GM21528 (cell line): ENCODE results near the gene ATP6V1E1.
A peak's percentile ranks its signal among the peaks of the same experiment; 100 is the strongest.
"Not testable (repeated sequence)": the region's sequence is repeated elsewhere in the genome, so short reads cannot be mapped to it uniquely, and the experiment has no call there.

Experiments used
- ATAC-seq: cut with Tn5 transposase; IDR thresholded peaks from one replicate; pipeline ENCODE4 v1.9.1; 2021; ENCODE audit warnings: mild to moderate bottlenecking, moderate library complexity; ENCODE audit not compliant: unreplicated experiment, low FRiP score

The ATP6V1E1 gene

DNA sequence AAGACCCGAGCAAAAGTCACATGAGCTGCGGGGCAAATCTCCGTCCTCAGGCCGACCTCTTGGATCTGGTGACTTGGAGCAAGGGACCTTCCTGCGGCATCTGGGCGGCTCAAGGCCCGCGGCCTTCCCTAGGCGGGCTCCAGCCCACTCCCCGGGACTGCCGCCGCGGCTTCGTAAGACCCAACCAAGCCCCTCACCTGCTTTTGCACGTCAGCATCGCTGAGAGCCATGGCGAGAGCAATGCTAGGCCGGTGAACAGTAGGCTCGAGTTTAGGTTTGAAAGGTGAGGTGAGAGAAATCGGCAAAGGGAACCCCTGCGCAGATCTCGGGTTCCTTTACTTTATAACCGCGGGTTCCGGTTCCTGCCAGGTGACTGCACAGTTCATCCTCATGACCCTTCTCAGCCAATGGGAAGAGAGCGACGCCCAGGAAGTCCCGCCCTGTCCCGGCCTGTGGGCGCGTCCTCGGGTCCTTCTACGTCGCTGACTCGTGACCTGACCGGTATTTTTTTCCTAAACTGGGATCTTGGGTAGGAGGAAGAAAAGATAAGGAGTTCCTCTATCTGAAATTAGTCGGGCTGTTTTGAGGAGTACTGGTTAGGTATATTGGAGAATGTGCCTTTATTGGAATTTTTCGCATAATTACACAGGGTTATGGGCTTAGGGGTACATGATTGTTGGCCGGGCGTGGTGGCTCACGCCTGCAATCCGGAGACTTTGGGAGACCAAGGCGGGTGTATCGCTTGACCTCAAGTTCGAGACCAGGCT is at the start of gene ATP6V1E1:
Gene ATP6V1E1, minus strand, starts transcription at position 344 of the 767 bp plus-strand sequence. Its CDS starts 114 bp downstream, at position 230.
- peak; percentile 97 for ATAC-seq

DNA sequence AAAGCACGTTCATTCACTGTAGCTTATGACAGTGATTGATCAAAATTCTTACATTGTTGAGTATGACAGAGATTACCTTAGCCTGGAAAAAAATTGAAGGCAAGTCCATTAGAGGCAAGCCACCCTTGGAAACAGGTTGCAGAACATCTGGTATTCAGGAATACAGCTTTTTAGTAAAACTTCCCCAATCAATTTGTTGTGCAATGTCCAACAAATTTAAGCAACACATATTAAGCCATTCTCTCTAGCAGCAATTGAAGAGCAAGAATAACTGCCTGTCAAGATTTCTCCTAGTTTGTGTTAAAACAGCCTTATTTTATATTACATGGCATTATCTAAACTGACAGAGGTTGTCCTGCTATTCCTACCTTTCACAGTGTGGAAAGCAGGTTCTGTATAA is 47.0 kb upstream of the ATP6V1E1 start:
- ATAC-seq, result no peak

DNA sequence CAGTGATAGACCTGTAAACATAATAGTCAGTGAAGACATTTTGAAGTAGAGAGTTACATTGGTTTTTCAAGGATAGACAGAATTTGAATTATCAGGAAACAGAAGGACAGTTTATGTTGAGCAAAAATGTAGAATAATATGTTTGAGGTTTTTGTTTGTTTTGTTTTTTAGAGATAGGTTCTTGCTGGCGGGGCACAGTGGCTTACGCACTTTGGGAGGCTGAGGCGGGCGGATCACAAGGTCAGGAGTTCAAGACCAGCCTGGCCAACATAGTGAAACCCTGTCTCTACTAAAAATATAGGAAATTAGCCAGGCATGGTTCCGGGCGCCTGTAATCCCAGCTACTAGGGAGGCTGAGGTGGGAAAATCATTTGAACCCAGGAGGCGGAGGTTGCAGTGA is 45.6 kb upstream of the ATP6V1E1 start:
- ATAC-seq, result no peak

DNA sequence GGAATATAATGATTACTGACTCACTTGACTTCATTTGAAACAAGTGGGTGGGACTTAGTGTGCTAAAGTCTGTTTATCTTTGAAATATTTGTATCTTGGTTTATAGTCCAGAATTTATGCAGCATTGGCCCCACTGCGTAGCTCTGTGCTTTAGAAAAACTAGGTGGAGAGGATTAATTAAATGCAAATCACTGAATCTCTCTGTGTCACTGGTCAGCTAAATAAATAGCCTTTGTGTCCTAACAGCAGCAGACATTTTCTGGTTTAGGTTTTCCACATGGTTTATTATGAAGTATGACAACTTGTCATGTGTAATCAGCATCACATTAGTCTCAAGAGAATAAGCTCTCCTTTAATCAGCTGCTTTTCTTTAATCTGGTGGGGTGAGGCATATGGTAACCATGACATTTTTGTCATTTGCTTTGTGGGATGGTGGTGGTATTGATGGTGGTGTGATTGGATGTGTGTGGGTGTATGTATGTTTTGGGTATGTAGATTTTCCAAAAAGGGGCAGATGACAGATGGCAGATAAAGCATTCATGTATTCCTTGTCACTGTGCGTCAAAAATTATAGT is 44.0 kb upstream of the ATP6V1E1 start:
- ATAC-seq, result no peak

DNA sequence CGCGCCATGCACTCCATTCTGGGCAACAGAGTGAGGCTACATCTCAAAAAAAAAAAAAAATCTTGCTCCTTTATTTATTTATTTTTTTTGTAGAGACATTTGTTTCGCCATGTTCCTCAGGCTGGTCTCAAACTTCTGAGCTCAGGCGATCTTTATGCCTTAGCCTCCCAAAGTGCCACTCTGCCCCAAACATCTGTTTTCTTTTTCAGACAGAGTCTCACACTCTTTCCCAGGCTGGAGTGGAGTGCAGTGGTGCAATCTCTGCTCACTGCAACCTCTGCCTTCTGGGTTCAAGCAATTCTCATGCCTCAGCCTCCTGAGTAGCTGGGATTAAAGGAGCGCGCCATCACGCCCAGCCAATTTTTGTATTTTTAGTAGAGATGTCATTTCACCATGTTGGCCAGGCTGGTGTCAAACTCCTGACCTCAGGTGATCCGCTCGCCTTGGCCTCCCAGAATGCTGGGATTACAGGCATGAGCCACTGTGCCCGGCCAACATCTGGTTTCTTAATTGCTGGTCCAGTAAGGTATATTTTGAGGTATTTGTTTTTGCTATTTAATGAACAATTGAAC is 43.1 kb upstream of the ATP6V1E1 start:
- not testable (repeated sequence) for ATAC-seq

DNA sequence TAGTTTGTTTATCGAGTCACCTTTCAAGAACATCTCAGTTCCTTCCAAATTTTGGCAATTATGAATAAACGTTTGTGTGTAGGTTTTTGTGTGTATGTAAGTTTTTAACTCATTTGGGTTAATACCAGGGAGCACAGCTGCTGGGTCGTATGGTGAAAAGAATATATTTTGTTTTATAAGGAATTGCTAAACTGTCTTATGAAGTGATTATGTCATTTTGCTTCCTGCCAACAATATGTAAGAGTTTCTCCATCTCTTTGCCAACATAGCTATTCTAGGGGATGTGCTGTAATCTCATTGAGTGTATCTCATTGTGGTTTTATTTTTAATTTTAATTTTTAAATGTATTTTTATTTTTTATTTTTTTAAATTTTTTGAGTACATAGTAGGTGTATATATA is 37.3 kb upstream of the ATP6V1E1 start:
- no peak for ATAC-seq

DNA sequence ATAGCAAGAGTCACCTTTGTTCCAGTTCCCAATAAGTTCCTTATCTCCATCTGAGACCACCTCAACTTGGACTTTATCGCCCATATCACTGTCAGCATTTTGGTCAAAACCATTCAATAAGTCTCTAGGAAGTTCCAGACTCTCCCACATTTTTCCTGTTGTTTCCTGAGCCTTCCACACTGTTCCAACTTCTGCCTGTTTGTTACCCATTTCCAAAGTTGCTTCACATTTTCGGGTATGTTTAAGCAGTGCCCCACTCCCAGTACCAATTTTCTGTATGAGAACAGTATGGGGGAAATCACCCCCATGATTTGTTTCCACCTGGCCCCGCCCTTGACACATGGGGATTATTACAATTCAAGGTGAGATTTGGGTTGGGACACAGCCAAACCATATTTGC is 36.7 kb upstream of the ATP6V1E1 start:
- no peak for ATAC-seq

DNA sequence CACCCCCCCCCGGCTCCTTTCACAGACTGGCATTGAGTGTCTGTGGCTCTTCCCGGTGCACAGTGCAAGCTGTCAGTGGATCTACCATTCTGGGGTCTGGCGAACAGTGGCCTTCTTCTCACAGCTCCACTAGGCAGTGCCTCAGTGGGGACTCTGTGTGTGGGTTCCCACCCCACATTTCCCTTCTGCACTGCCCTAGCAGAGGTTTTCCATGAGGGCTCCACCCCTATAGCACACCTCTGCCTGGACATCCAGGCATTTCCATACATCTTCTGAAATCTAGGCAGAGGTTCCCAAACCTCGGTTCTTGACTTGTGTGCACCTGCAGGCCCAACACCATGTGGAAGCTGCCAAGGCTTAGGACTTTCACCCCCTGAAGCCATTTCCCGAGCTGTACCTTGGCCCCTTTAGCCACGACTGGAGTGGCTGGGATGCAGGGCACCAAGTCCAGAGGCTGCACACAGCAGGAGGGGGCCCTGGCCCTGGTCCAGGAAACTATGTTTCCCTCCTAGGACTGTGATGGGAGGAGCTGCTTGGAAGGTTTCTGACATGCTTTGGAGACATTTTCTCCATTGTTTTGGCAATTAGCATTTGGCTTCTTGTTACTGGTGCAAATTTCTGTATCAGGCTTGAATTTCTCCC is 36.0 kb upstream of the ATP6V1E1 start:
- no peak for ATAC-seq

DNA sequence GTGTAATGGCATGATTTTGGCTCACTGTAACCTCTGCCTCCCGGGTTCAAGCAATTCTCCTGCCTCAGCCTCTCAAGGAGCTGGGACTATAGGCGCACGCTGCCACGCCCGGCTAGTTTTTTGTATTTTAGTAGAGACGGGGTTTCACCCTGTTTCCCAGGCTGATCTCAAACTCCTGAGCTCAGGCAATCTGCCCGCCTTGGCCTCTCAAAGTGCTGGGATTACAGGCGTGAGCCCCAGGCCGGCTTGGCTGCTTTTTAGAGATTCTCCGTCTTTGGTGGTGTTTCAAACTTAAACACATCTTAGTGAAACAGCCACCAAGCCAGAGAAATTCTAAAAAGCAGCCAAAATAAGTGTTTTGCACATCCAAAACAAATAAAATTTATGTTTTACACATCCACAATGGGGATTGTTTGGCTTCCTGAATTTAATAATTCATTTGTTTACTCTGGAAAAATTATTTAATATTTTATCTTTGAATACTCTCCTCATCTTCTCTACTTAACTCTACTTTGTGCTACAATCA is 28.4 kb upstream of the ATP6V1E1 start:
- ATAC-seq, result no peak

DNA sequence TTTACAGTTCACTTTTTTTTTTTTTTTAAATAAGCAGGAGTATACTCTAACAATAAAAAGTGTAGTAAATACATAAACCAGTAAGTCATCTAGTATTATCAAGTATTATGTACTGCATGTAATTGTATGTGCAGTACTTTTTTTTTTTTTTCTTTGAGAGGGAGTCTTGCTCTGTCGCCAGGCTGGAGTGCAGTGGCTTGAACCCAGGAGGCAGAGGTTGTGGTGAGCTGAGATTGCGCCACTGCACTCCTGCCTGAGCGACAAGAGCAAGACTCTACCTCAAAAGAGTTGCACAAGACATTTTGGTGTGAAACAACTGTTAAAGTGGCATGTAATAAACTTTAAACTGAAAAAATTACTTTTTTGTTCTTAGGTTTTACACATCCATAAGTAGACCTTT is 26.7 kb upstream of the ATP6V1E1 start:
- no peak for ATAC-seq

DNA sequence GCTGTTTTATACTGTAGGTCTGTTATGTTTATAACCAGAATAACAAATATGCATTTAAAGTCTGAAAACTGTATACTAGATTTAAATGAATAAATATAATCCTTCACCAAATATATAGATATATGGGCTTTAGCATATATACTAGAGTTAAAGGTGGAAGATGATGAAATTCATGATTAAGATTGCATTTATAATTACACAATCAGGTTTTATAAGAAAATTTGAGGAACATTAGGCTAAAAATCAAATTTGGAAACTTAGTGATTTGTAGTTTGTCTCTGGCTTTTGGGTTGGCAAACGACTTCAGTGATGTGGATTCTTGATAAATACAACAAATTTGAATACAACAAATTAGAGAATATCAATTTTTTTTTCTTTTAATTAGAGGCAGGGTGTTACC is 20.0 kb upstream of the ATP6V1E1 start:
- no peak for ATAC-seq

DNA sequence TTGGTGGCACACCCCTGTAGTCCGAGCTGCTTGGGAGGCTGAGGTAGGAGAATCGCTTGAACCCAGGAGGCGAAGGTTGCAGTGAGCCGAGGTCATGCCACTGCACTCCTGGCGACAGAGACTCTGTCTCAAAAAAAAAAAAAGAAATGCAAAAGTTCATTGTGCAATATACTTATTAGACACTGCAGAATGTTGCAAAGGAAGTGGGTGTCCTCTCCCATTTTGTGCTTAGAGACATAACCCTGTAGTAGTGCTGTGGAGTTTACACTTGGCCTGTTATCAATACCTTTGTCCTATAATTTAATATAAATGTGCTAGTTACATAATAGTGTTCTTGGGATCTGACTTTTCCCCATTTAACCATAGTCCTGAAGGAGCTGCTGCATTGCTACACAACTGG is 19.4 kb upstream of the ATP6V1E1 start:
- no peak for ATAC-seq

DNA sequence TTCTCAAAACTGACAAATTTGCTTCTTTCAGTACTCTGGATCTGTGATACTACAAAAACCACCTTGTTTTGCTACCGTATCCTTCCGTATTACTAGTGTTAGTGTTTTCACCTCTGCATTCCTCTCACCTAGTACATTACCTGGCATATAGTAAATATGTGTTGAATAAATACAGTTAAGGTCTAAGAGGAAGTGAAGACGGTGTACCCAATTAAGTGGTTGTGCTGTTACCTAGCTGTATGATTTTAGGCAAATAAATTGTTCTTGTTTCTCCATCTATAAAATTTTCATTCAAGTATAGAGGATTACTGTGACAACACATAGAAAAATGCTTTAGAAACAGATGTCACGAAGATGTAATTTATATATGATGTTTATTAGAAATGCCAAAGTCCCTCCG is 18.9 kb upstream of the ATP6V1E1 start:
- ATAC-seq, result no peak

DNA sequence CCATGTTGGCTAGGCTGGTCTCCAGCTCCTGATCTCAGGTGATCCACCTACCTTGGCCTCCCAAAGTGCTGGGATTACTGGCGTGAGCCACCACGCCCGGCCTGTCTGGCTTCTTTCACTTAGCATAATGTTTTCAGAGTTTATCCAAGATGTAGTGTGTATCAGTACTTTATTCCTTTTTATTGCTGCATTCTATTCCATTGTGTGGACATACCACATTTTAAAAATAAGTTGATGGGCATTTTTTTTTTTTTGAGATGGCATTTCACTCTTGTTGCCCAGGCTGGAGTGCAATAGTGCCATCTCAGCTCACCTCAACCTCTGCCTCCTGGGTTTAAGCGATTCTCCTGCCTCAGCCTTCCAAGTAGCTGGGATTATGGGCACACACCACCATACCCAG is 13.8 kb upstream of the ATP6V1E1 start:
- ATAC-seq, result not testable (repeated sequence)

DNA sequence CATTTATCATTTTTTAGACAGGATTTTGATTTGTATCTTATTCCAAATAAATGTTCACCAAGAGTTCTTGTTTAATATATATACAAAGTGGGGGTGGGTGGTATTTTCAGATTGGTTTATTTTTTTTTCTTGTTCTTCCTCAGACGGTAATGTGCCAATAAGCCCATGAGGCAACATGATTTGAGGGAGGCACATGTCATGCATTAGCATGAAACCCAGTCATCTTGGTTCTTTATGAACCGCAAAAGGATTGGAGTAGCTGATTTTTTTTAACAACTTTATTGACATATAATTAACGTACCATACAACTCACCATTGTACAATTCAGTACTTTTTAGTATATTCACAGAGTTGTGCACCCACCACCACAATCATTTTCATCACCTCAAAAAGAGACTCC is 12.7 kb upstream of the ATP6V1E1 start:
- ATAC-seq, result no peak

DNA sequence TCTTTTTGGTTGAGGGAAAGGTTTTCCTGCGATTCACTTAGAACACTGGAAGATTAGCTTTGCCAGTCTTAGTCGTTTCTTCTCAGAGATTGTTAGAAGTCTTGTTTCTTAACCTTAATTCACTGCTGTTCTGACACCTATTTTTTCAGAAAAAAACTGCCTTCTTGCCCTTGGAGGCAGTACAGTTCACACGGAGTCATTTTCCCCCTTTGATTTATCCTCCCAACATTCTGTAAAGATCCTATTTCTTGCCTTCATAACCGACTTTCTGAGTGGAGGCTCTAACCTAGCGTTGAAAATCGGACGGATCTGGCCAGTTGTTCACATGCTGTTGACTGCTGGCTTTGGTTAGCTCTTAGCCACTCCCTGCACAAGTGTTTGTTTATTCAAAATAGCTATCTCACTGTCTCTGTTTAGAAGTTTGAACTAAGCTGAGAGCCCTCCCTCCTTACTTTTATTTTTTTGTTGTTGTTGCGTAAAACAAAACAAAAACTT is 10.7 kb upstream of the ATP6V1E1 start:
- no peak for ATAC-seq

DNA sequence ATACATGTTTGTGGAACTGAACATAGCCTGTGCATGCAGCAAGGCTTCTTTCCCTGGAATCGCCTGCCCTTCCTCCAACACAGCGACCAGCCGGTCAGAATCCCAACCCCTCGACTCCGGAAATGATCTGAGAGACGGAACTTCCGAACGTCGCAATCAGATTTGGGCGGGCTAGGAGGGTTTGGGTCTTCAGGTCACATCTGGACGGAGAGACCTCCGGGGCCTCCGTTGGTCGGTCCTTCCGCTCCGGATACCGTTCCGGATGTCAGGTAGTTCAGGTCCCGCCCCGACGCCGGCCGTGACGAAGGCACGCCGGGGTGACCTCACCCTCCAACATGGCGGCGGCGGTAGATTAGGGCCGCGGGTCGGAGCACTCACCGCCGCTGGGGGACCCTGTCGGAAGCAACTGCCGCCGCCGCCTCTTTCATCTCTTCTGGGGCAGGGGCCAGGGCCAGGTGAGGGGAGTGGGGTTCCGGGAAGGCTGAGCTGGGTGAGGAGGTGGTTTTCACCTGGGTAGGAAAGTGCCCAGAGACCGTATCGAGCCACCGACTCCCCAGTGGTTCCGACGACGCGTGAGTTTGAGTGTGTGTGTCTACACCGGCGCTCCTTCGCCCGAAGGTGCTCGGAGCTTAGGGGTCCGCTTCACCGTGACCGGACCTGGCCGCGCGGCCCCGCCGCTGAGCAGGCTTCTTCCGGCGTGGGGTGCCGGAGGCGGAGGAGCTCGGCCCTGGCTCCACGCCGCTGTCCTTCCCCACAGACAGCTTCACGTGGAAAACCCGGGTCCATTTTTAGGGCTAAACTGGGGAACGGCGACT is 10.1 kb upstream of the ATP6V1E1 start, which contains the start of gene BCL2L13:
Gene BCL2L13, plus strand, starts transcription at position 326 of the 815 bp plus-strand sequence. CDS start 16,955 bp downstream, outside the sequence.
- peak; percentile 84 for ATAC-seq

DNA sequence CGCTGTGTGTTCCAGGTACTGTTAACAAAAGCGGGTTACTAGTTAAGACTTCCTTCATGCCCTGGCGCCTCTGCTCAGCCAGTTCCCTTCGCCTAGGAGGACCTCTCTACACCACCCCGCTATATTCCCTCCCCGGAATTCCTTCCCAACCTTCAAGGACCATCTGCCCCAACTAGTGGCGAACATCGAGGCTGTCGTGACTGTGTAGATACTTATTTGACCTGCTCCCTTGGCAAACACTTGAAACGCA is 9.6 kb upstream of the ATP6V1E1 start:
- peak; percentile 34 for ATAC-seq

DNA sequence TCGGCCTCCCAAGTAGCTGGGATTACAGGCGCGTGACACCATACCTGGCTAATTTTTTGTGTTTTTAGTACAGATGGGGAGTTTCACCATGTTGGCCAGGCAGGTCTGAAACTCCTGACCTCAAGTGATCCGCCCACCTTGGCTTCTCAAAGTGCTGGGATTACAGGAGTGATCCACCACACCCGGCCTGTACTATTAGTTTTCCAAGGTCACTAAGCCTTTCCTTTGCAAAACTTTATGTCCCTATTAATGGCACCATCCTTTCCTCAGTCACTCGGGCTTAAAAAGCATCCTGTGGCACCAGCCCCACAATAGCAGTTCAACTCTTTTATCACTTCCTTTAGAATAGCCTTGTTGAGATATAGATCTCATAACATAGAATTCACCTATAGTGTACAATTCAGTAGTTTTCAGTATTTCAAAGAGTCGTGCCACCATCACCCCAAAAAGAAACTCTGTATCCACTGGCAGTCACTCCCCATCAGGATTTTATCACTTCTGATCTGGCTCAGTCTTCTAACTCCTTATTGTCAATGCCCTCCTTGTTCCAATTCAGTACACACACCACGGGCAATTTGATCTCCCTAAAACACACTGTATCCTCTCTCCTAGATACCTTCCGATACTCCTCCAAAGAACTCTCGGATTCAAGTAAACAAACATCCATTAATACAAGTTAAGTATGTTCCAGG is 9.1 kb upstream of the ATP6V1E1 start:
- no peak for ATAC-seq

DNA sequence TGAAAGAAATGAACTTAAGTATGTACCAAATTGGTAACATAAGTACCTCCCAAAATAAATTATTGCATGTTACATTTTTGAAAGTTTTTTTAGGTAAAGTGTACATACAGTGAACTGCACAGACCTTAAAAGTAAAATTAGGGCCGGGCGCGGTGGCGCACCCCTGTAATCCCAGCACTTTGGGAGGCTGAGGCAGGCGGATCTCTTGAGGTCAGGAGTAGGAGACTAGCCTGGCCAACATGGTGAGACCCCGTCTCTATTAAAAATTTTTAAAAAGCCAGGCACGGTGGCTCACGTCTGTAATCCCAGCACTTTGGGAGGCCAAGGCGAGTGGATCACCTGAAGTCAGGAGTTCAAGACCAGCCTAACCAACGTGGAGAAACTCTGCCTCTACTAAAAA is 8.3 kb upstream of the ATP6V1E1 start:
- not testable (repeated sequence) for ATAC-seq
